HepG2 (cell line): Measurements from ENCODE around the gene AKR1C4. TPM values are rescaled to one million over a fixed set of nuclear protein-coding genes. Genes with fewer than 3 reads are reported as not detected.
A peak's percentile ranks its signal among the peaks of the same experiment; 100 is the strongest.

Experiments
- CEBPG ChIP-seq: IDR thresholded peaks from 2 replicates; pipeline ENCODE4 v1.6.1; 2016
- DR1 ChIP-seq: sonication (generic); formaldehyde crosslinking; IDR thresholded peaks from 2 replicates; pipeline ENCODE4 v1.8.0; 2021; ENCODE audit warnings: mild to moderate bottlenecking, missing genetic modification reagents, inconsistent platforms
- FIP1L1 ChIP-seq: fragments of 200-400 bp; formaldehyde crosslinking; IDR thresholded peaks from 2 replicates; pipeline ENCODE4 v1.6.1; 2018; ENCODE audit warnings: low read depth, mild to moderate bottlenecking, low read length, moderate library complexity, borderline replicate concordance; ENCODE audit not compliant: insufficient read depth
- GPN1 ChIP-seq: sonication (generic); formaldehyde crosslinking; IDR thresholded peaks from 2 replicates; pipeline ENCODE4 v1.5.1; 2020; ENCODE audit warnings: missing genetic modification reagents, borderline replicate concordance
- HCFC1 ChIP-seq: fragments of 150-350 bp; IDR thresholded peaks from 2 replicates; pipeline ENCODE4 v1.6.1; 2014; ENCODE audit warnings: low read depth, low read length
- HNF4G ChIP-seq, 2 experiments: sonication (generic) in 1 of 2; formaldehyde crosslinking in 1 of 2; IDR thresholded peaks; 2 replicates each; pipeline versions ENCODE4 v1.4.0 to v1.6.1; 2011 to 2020; ENCODE audit warnings: borderline replicate concordance in 2 of 2, low read depth in 2 of 2, mild to moderate bottlenecking in 2 of 2, low read length in 1 of 2, missing genetic modification reagents in 1 of 2, moderate library complexity in 1 of 2
- ISX ChIP-seq: sonication (generic); formaldehyde crosslinking; conservative IDR thresholded peaks from 2 replicates; pipeline ENCODE4 v1.5.0; 2020; ENCODE audit warnings: missing genetic modification reagents
- KAT8 ChIP-seq: IDR thresholded peaks from 2 replicates; pipeline ENCODE4 v1.6.1; 2016; ENCODE audit warnings: missing genetic modification reagents, missing compliant biosample characterization
- KDM2A ChIP-seq: sonication (generic); formaldehyde crosslinking; IDR thresholded peaks from 2 replicates; pipeline ENCODE4 v1.4.0; 2020; ENCODE audit warnings: low read depth, missing genetic modification reagents, borderline replicate concordance
- KLF11 ChIP-seq: IDR thresholded peaks from 2 replicates; pipeline ENCODE4 v1.6.1; 2016; ENCODE audit warnings: missing compliant biosample characterization
- MLLT10 ChIP-seq: sonication (generic); formaldehyde crosslinking; IDR thresholded peaks from 2 replicates; pipeline ENCODE4 v1.4.0; 2020; ENCODE audit warnings: missing genetic modification reagents
- NCOA2 ChIP-seq: sonication (generic); formaldehyde crosslinking; IDR thresholded peaks from 2 replicates; pipeline ENCODE4 v1.8.0; 2022; ENCODE audit warnings: inconsistent platforms
- NFE2 ChIP-seq: sonication (generic); formaldehyde crosslinking; IDR thresholded peaks from 2 replicates; pipeline ENCODE4 v1.4.0; 2020; ENCODE audit warnings: missing genetic modification reagents
- PAX8 ChIP-seq: sonication (generic); formaldehyde crosslinking; IDR thresholded peaks from 2 replicates; pipeline ENCODE4 v1.8.0; 2022; ENCODE audit warnings: mild to moderate bottlenecking, missing genetic modification reagents, borderline replicate concordance
- PHB2 ChIP-seq: fragments of 450-650 bp; IDR thresholded peaks from 2 replicates; pipeline ENCODE4 v1.6.1; 2018; ENCODE audit not compliant: partially characterized antibody
- SALL2 ChIP-seq: sonication (generic); formaldehyde crosslinking; IDR thresholded peaks from 2 replicates; pipeline ENCODE4 v1.8.1; 2023; ENCODE audit warnings: mild to moderate bottlenecking, missing genetic modification reagents, inconsistent platforms
- SKI ChIP-seq: fragments of 450-650 bp; IDR thresholded peaks from one replicate; pipeline ENCODE4 v1.6.1; 2018; ENCODE audit warnings: mild to moderate bottlenecking; ENCODE audit not compliant: partially characterized antibody
- TCF7 ChIP-seq: sonication (generic); IDR thresholded peaks from 2 replicates; pipeline ENCODE4 v1.6.1; 2016; ENCODE audit warnings: antibody characterized with exemption, low read depth
- TGIF2 ChIP-seq: IDR thresholded peaks from 2 replicates; pipeline ENCODE4 v1.6.1; 2016; ENCODE audit warnings: control low read depth, missing compliant biosample characterization
- XRCC5 ChIP-seq: fragments of 200-400 bp; formaldehyde crosslinking; optimal IDR thresholded peaks from 2 replicates; pipeline ENCODE3; 2017; ENCODE audit warnings: mild to moderate bottlenecking, low read length
- ZBTB33 ChIP-seq: sonication (generic); formaldehyde crosslinking; IDR thresholded peaks from 2 replicates; pipeline ENCODE4 v1.4.0; 2020; ENCODE audit warnings: missing genetic modification reagents
- ZBTB38 ChIP-seq: sonication (generic); formaldehyde crosslinking; IDR thresholded peaks from 2 replicates; pipeline ENCODE4 v1.5.1; 2020; ENCODE audit warnings: mild to moderate bottlenecking, missing genetic modification reagents
- ZIK1 ChIP-seq: sonication (generic); formaldehyde crosslinking; IDR thresholded peaks from 2 replicates; pipeline ENCODE4 v1.5.0; 2020; ENCODE audit warnings: mild to moderate bottlenecking, low read depth, missing genetic modification reagents, borderline replicate concordance
- ZKSCAN8 ChIP-seq: IDR thresholded peaks from 2 replicates; pipeline ENCODE4 v1.6.1; 2016; ENCODE audit warnings: borderline replicate concordance, missing genetic modification reagents, missing compliant biosample characterization
- ZNF17 ChIP-seq: sonication (generic); formaldehyde crosslinking; IDR thresholded peaks from 2 replicates; pipeline ENCODE4 v1.5.0; 2020; ENCODE audit warnings: mild to moderate bottlenecking, missing genetic modification reagents
- ZNF224 ChIP-seq: sonication (generic); formaldehyde crosslinking; IDR thresholded peaks from 2 replicates; pipeline ENCODE4 v1.5.0; 2020; ENCODE audit warnings: mild to moderate bottlenecking, missing genetic modification reagents
- ZNF326 ChIP-seq: sonication (generic); formaldehyde crosslinking; IDR thresholded peaks from 2 replicates; pipeline ENCODE4 v1.4.0; 2020; ENCODE audit warnings: missing genetic modification reagents, borderline replicate concordance
- ZNF333 ChIP-seq: sonication (generic); formaldehyde crosslinking; IDR thresholded peaks from 2 replicates; pipeline ENCODE4 v1.4.0; 2020; ENCODE audit warnings: mild to moderate bottlenecking, missing genetic modification reagents, borderline replicate concordance
- ZNF713 ChIP-seq: sonication (generic); formaldehyde crosslinking; IDR thresholded peaks from 2 replicates; pipeline ENCODE4 v1.4.0; 2020; ENCODE audit warnings: mild to moderate bottlenecking, missing genetic modification reagents
- polyA plus RNA-seq, 8 experiments: library from polyadenylated mRNA; depleted of rRNA in 3 of 8; stranded (reverse) in 7 of 8; unstranded in 1 of 8; fragments of >200 nt; fragmentation: Illumina TruSeq in 4 of 8; extraction: Trizol in 4 of 8; gene quantifications; 2 replicates each; pipeline versions ENCODE4 v1.2.1 to v1.2.3, GENCODE V29; 2011 to 2016; ENCODE audit warnings: low read depth in 4 of 8, missing spikeins in 1 of 8, mixed read lengths in 1 of 8; ENCODE audit not compliant: insufficient read depth in 1 of 8
- total RNA-seq, 5 experiments: library from RNA; depleted of rRNA; stranded (reverse); fragments of >200 nt; fragmentation: Illumina TruSeq; extraction: Trizol; gene quantifications; 2 replicates each; pipeline ENCODE4 v1.2.3, GENCODE V29; 2016; ENCODE audit warnings: low read depth in 1 of 5
- TF ChIP-seq, protein P1 (sequence below): IDR thresholded peaks from 2 replicates; pipeline ENCODE4 v1.6.1; 2016; ENCODE audit warnings: control low read depth

The AKR1C4 gene
- total and polyA plus RNA-seq, 2 of the 13 experiments (the other 11 are each of a cell fraction or from before 2014, with no cell fraction given): 0.18 to 1.3 TPM

DNA sequence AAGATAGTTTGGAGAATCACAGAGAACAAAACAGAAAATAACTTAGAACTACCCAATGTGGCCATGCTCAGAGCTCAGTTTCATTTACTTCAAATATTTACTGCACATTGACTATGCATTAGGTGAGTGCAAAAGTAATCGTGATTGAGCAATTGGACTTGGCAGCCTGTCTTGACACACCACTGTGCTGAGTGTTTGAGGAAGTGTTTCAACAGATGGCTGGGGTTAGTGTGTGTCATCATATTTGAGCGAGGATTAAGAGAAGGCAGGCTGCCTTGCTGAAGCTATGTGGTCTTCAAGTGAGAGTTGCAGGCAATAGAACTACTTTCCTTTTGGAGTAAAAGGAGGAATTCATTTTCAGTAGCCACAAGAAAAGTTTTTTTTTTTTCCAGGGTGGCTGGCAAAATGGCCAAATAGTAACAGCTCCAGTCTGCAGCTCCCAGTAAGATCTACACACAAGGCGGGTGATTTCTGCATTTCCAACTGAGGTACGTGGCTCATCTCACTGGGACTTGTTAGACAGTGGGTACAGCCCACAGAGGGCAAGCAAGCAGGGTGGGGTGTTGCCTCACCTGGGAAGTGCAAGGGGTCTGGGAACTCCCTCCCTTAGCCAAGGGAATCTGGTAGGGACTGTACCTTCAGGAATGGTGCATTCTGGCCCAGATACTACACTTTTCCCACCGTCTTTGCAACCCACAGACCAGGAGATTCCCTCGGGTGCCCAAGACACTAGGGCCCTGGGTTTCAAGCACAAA lies 37.6 kb downstream of the AKR1C4 start (continued):
- TF ChIP-seq, protein P1, sequence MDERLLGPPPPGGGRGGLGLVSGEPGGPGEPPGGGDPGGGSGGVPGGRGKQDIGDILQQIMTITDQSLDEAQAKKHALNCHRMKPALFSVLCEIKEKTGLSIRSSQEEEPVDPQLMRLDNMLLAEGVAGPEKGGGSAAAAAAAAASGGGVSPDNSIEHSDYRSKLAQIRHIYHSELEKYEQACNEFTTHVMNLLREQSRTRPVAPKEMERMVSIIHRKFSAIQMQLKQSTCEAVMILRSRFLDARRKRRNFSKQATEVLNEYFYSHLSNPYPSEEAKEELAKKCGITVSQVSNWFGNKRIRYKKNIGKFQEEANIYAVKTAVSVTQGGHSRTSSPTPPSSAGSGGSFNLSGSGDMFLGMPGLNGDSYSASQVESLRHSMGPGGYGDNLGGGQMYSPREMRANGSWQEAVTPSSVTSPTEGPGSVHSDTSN (CRISPR knock-in tag): no peak; the same call in 1 of the 2 replicates
- TF ChIP-seq CEBPG (CRISPR knock-in tag) (peak; percentile 97), PAX8 (CRISPR knock-in tag) (no peak), ZBTB38 (no peak), ZNF713 (CRISPR knock-in tag) (no peak), FIP1L1 (no peak), ISX (CRISPR knock-in tag) (no peak), TGIF2 (0 out of 2 replicates have a peak, but pooled peaks have one; percentile 40), KLF11 (CRISPR knock-in tag) (no peak), ZNF326 (CRISPR knock-in tag) (no peak), ZNF333 (CRISPR knock-in tag) (no peak), NCOA2 (CRISPR knock-in tag) (peak; percentile 83), SKI (no peak), TCF7 (peak; percentile 49; the same call in 1 of the 2 replicates), NFE2 (CRISPR knock-in tag) (no peak), KAT8 (peak; percentile 63), ZNF17 (no peak), DR1 (CRISPR knock-in tag) (no peak), KDM2A (CRISPR knock-in tag) (no peak), ZBTB33 (CRISPR knock-in tag) (peak; percentile 63), ZKSCAN8 (CRISPR knock-in tag) (peak; percentile 41; the same call in 1 of the 2 replicates), HCFC1 (no peak), XRCC5 (no peak), SALL2 (CRISPR knock-in tag) (no peak), ZNF224 (no peak), HNF4G (IDR thresholded peaks at IDR 0.05; ENCODE audit: borderline replicate concordance, low read depth, low read length) (peak; percentile 37; the same call in 1 of the 2 replicates), HNF4G (CRISPR knock-in tag; IDR thresholded peaks at IDR 0.05; ENCODE audit: borderline replicate concordance, low read depth) (no peak), ZIK1 (no peak), PHB2 (no peak), MLLT10 (CRISPR knock-in tag) (no peak), GPN1 (no peak)
